K562 (cell line): ENCODE results near the gene P2RX3. TPM values are rescaled to one million over a fixed set of nuclear protein-coding genes. Genes with fewer than 3 reads are reported as not detected.

Experiments
- ARNT ChIP-seq, 2 experiments: fragments of 450-650 bp; IDR thresholded peaks; 2 replicates each; pipeline ENCODE4 v1.6.1; 2016; ENCODE audit warnings: mild to moderate bottlenecking in 1 of 2
- NR1H2 ChIP-seq: sonication (generic); formaldehyde crosslinking; IDR thresholded peaks from 2 replicates; pipeline ENCODE4 v1.4.0; 2020; ENCODE audit warnings: mild to moderate bottlenecking, missing genetic modification reagents
- POLR2A ChIP-seq: fragments of 450-650 bp; conservative IDR thresholded peaks from 2 replicates; pipeline ENCODE4 v1.6.1; 2016
- SP2 ChIP-seq: IDR thresholded peaks from 2 replicates; pipeline ENCODE4 v1.6.1; 2011; ENCODE audit warnings: mild to moderate bottlenecking, low read depth, low read length, moderate library complexity; ENCODE audit not compliant: poor library complexity, severe bottlenecking; ENCODE audit errors: extremely low read depth
- TAF7 ChIP-seq: fragments of 450-650 bp; IDR thresholded peaks from 2 replicates; pipeline ENCODE4 v1.6.1; 2016; ENCODE audit warnings: missing genetic modification characterization, missing compliant biosample characterization
- TCF7L2 ChIP-seq: fragments of 150-350 bp; IDR thresholded peaks from 2 replicates; pipeline ENCODE4 v1.6.1; 2016; ENCODE audit warnings: low read depth, mild to moderate bottlenecking, low read length, moderate library complexity
- TFAM ChIP-seq: fragments of 250-450 bp; sonication (Bioruptor Pico); conservative IDR thresholded peaks from 2 replicates; pipeline ENCODE4 v1.5.0; 2021; ENCODE audit warnings: mild to moderate bottlenecking, moderate library complexity
- ZNF511 ChIP-seq: sonication (generic); formaldehyde crosslinking; IDR thresholded peaks from 2 replicates; pipeline ENCODE4 v1.8.0; 2022; ENCODE audit warnings: mild to moderate bottlenecking, missing genetic modification reagents
- polyA plus RNA-seq, 8 experiments: library from polyadenylated mRNA; depleted of rRNA in 4 of 8; stranded (reverse) in 5 of 8; unstranded in 3 of 8; fragments of >200 nt; fragmentation: Nextera tagmentation in 2 of 8; fragmentation: Illumina TruSeq in 1 of 8; extraction: Ambion mirVana in 2 of 8; extraction: Trizol in 1 of 8; gene quantifications; 2 replicates each; pipeline versions ENCODE4 v1.2.1 to v1.2.3, GENCODE V29; 2011 to 2014; ENCODE audit warnings: inconsistent platforms in 1 of 8, missing spikeins in 1 of 8
- total RNA-seq, 7 experiments: library from RNA; depleted of rRNA in 6 of 7; stranded (reverse); fragments of >200 nt in 6 of 7; fragmentation: Illumina TruSeq in 2 of 7; extraction: Trizol in 2 of 7; gene quantifications; 2 replicates each; pipeline versions ENCODE4 v1.2.1 to v1.2.3, GENCODE V29; 2011 to 2021; ENCODE audit warnings: low replicate concordance in 1 of 7
- TF ChIP-seq, protein P1 (sequence below), 3 experiments: fragments of 200-800 bp in 1 of 3; fragments of 250-450 bp in 1 of 3; fragments of 450-650 bp in 1 of 3; sonication (Bioruptor Pico) in 1 of 3; sonication (Bioruptor generic) in 1 of 3; formaldehyde crosslinking in 1 of 3; IDR thresholded peaks; 2 replicates each; pipeline versions ENCODE4 v1.6.1 to v1.8.0; 2016 to 2022; ENCODE audit warnings: mild to moderate bottlenecking in 2 of 3, missing genetic modification characterization in 2 of 3, missing compliant biosample characterization in 1 of 3, moderate library complexity in 1 of 3
- TF ChIP-seq, protein P2 (sequence below): sonication (generic); formaldehyde crosslinking; IDR thresholded peaks from 2 replicates; pipeline ENCODE4 v1.8.0; 2023; ENCODE audit warnings: mild to moderate bottlenecking, missing genetic modification reagents
- TF ChIP-seq, protein P3 (sequence below): sonication (generic); formaldehyde crosslinking; IDR thresholded peaks from 2 replicates; pipeline ENCODE4 v1.8.0; 2022; ENCODE audit warnings: mild to moderate bottlenecking, missing genetic modification reagents, borderline replicate concordance
- TF ChIP-seq, protein P4 (sequence below), 3 experiments: fragments of 200-800 bp in 1 of 3; sonication (Bioruptor generic) in 1 of 3; sonication (generic) in 1 of 3; formaldehyde crosslinking in 1 of 3; IDR thresholded peaks; 2 replicates each; pipeline versions ENCODE4 v1.6.1 to v1.8.0; 2016 to 2022; ENCODE audit warnings: mild to moderate bottlenecking in 2 of 3, missing compliant biosample characterization in 2 of 3, missing genetic modification characterization in 2 of 3, missing genetic modification reagents in 1 of 3

The P2RX3 gene
- total and polyA plus RNA-seq, 9 of the 15 experiments (the other 6 are each of a cell fraction or from before 2014, with no cell fraction given): not detected

GRCh38 chr11:57335343-57336110, 2.6 kb upstream of the P2RX3 start, which contains the start of gene SSRP1 (continued):
- TF ChIP-seq, protein P1, sequence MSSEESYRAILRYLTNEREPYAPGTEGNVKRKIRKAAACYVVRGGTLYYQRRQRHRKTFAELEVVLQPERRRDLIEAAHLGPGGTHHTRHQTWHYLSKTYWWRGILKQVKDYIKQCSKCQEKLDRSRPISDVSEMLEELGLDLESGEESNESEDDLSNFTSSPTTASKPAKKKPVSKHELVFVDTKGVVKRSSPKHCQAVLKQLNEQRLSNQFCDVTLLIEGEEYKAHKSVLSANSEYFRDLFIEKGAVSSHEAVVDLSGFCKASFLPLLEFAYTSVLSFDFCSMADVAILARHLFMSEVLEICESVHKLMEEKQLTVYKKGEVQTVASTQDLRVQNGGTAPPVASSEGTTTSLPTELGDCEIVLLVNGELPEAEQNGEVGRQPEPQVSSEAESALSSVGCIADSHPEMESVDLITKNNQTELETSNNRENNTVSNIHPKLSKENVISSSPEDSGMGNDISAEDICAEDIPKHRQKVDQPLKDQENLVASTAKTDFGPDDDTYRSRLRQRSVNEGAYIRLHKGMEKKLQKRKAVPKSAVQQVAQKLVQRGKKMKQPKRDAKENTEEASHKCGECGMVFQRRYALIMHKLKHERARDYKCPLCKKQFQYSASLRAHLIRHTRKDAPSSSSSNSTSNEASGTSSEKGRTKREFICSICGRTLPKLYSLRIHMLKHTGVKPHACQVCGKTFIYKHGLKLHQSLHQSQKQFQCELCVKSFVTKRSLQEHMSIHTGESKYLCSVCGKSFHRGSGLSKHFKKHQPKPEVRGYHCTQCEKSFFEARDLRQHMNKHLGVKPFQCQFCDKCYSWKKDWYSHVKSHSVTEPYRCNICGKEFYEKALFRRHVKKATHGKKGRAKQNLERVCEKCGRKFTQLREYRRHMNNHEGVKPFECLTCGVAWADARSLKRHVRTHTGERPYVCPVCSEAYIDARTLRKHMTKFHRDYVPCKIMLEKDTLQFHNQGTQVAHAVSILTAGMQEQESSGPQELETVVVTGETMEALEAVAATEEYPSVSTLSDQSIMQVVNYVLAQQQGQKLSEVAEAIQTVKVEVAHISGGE (CRISPR knock-in tag; IDR thresholded peaks at IDR 0.05): peak in 1 of 3 experiments; percentile 94; a peak in 2 of 6 replicates
- TF ChIP-seq NR1H2 (CRISPR knock-in tag) (0 out of 2 replicates have a peak, but pooled peaks have one; percentile 34), ZNF511 (CRISPR knock-in tag) (0 out of 2 replicates have a peak, but pooled peaks have one; percentile 33), SP2 (peak; percentile 99), TCF7L2 (peak; percentile 79), POLR2A (peak; percentile 69), TAF7 (tag) (no peak), TFAM (CRISPR knock-in tag) (no peak), ARNT (IDR thresholded peaks at IDR 0.05) (peak in 1 of 2 experiments; percentile 73; a peak in 1 of 4 replicates)
- TF ChIP-seq, protein P2, sequence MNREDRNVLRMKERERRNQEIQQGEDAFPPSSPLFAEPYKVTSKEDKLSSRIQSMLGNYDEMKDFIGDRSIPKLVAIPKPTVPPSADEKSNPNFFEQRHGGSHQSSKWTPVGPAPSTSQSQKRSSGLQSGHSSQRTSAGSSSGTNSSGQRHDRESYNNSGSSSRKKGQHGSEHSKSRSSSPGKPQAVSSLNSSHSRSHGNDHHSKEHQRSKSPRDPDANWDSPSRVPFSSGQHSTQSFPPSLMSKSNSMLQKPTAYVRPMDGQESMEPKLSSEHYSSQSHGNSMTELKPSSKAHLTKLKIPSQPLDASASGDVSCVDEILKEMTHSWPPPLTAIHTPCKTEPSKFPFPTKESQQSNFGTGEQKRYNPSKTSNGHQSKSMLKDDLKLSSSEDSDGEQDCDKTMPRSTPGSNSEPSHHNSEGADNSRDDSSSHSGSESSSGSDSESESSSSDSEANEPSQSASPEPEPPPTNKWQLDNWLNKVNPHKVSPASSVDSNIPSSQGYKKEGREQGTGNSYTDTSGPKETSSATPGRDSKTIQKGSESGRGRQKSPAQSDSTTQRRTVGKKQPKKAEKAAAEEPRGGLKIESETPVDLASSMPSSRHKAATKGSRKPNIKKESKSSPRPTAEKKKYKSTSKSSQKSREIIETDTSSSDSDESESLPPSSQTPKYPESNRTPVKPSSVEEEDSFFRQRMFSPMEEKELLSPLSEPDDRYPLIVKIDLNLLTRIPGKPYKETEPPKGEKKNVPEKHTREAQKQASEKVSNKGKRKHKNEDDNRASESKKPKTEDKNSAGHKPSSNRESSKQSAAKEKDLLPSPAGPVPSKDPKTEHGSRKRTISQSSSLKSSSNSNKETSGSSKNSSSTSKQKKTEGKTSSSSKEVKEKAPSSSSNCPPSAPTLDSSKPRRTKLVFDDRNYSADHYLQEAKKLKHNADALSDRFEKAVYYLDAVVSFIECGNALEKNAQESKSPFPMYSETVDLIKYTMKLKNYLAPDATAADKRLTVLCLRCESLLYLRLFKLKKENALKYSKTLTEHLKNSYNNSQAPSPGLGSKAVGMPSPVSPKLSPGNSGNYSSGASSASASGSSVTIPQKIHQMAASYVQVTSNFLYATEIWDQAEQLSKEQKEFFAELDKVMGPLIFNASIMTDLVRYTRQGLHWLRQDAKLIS: 0 out of 2 replicates have a peak, but pooled peaks have one; percentile 12
- TF ChIP-seq, protein P3, sequence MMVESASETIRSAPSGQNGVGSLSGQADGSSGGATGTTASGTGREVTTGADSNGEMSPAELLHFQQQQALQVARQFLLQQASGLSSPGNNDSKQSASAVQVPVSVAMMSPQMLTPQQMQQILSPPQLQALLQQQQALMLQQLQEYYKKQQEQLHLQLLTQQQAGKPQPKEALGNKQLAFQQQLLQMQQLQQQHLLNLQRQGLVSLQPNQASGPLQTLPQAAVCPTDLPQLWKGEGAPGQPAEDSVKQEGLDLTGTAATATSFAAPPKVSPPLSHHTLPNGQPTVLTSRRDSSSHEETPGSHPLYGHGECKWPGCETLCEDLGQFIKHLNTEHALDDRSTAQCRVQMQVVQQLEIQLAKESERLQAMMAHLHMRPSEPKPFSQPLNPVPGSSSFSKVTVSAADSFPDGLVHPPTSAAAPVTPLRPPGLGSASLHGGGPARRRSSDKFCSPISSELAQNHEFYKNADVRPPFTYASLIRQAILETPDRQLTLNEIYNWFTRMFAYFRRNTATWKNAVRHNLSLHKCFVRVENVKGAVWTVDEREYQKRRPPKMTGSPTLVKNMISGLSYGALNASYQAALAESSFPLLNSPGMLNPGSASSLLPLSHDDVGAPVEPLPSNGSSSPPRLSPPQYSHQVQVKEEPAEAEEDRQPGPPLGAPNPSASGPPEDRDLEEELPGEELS: no peak
- TF ChIP-seq, protein P4, sequence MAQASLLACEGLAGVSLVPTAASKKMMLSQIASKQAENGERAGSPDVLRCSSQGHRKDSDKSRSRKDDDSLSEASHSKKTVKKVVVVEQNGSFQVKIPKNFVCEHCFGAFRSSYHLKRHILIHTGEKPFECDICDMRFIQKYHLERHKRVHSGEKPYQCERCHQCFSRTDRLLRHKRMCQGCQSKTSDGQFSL (CRISPR knock-in tag; IDR thresholded peaks at IDR 0.05): peak; percentile 92
- TF ChIP-seq, protein P4 (tag; IDR thresholded peaks at IDR 0.05): peak in 1 of 2 experiments; percentile 87; a peak in 2 of 4 replicates
